Calu3 (cell line): ENCODE data around the gene VDAC1. TPM values are rescaled to one million over a fixed set of nuclear protein-coding genes. Genes with fewer than 3 reads are reported as not detected.
A peak's percentile ranks its signal among the peaks of the same experiment; 100 is the strongest.
"Not testable (repeated sequence)": the region's sequence is repeated elsewhere in the genome, so short reads cannot be mapped to it uniquely, and the experiment has no call there.

Experiments
- BruUV-seq: library from RNA; stranded (reverse); fragments of 400-500 nt; replicated peaks from 2 replicates; lab custom pipeline; 2021; lab: Mats Ljungman, UMichigan
- CTCF ChIA-PET: fragments of 300-600 bp; sonication (Branson Sonifier 250); formaldehyde crosslinking; loops from one replicate; lab custom pipeline; 2022; ENCODE audit warnings: antibody characterized with exemption; lab: Charles Lee
- DNase-seq: peaks from one replicate; pipeline ENCODE4 v3.0.0; 2022
- H3K27ac Mint-ChIP-seq: one replicate; pipeline ENCODE4 v1.8.0; 2022; ENCODE audit warnings: mixed read lengths; ENCODE audit not compliant: unreplicated experiment
- H3K27me3 Mint-ChIP-seq: one replicate; pipeline ENCODE4 v1.8.0; 2022; ENCODE audit warnings: mixed read lengths; ENCODE audit not compliant: unreplicated experiment
- H3K36me3 Mint-ChIP-seq: one replicate; pipeline ENCODE4 v1.8.0; 2022; ENCODE audit warnings: mild to moderate bottlenecking, moderate library complexity, mixed read lengths; ENCODE audit not compliant: insufficient read depth, unreplicated experiment
- H3K4me1 Mint-ChIP-seq: one replicate; pipeline ENCODE4 v1.8.0; 2022; ENCODE audit warnings: mild to moderate bottlenecking, low read depth, mixed read lengths; ENCODE audit not compliant: unreplicated experiment
- H3K4me3 Mint-ChIP-seq: one replicate; pipeline ENCODE4 v1.8.0; 2022; ENCODE audit warnings: mild to moderate bottlenecking, low read depth, moderate library complexity, mixed read lengths; ENCODE audit not compliant: unreplicated experiment
- H3K9me3 Mint-ChIP-seq: one replicate; pipeline ENCODE4 v1.8.0; 2022; ENCODE audit warnings: low read depth, mixed read lengths; ENCODE audit not compliant: unreplicated experiment
- CTCF ChIP-seq: fragments of 200-600 bp; IDR thresholded peaks from one replicate; pipeline ENCODE4 v1.8.0; 2022; ENCODE audit warnings: antibody characterized with exemption; ENCODE audit not compliant: unreplicated experiment
- intact Hi-C: fragments of 100-400 bp; cut with micrococcal nuclease; formaldehyde crosslinking; loops from one replicate; pipeline ENCODE4 v1.10.0; 2022; ENCODE audit not compliant: unreplicated experiment
- total RNA-seq: library from RNA; stranded (reverse); gene quantifications from 2 replicates; pipeline ENCODE4 v1.2.3, GENCODE V29; 2022

VDAC1 gene
- total RNA-seq, 1 experiment from 2014 or later = 410 TPM

DNA sequence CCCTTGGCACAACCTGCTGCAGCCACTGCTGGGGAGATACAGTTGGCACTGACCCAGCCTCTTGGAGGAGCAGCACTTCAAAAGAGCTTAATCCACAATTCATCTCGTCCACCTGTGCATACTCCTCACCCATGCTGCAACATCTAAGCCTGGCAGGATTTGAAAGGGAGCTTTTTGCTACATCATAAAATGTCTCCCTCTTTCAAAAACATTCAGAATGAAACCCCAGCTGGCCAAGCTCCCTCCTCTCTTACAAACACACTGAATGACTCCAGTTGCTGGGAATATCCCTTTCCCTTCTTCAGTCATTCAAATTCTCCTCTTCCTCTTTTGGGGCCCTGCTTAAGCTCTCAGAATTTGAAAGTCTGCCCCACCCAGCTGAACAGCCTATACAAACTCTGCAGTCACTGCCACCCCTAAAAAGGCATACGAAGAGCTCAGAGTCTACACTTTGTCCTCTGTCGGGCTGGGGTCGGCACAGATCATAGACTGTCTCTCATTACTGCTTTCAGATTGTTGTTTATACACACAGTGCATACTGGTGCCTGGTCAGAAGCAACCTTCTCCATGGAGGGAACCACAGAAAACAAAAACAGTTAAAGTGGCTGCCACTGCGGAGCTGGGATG, 27.5 kb downstream of the VDAC1 start:
- no peak for DNase-seq
- peaks cover 7% of the 10 kb centered on the region for H3K4me1 Mint-ChIP-seq
- intact Hi-C loops = no loop called here
- CTCF ChIA-PET = no interaction called here
- H3K27ac Mint-ChIP-seq = peak overlapping the region; percentile 7
- no TSS peak for BruUV-seq
- no peaks in the 10 kb centered on the region for H3K9me3 Mint-ChIP-seq
- TF ChIP-seq CTCF = no peak
- H3K36me3 Mint-ChIP-seq = peaks cover 77% of the 10 kb centered on the region
- no peak overlapping the region for H3K4me3 Mint-ChIP-seq
- no peaks in the 10 kb centered on the region for H3K27me3 Mint-ChIP-seq

DNA sequence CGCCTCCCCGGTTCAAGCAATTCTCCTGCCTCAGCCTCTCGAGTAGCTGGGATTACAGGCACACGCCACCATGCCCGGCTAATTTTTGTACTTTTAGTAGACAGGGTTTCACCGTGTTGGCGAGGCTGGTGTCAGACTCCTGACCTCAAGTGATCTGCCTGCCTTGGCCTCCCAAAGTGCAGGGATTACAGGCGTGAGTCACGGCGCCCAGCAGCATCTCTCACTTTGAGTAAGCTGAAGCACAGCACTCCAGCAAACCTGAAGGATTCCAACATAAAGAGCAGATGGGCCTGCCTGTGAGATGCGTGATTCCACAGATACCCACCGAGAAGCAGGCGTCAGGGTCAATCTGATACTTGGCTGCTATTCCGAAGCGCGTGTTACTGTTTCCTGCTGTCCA, 29.2 kb downstream of the VDAC1 start:
- H3K9me3 Mint-ChIP-seq, H3K4me1 Mint-ChIP-seq, intact Hi-C loops, H3K4me3 Mint-ChIP-seq, DNase-seq, H3K27me3 Mint-ChIP-seq, BruUV-seq: not testable (repeated sequence)
- CTCF ChIA-PET = interaction anchor here (0.6 kb wide), 2 partner anchors 152 to 475 kb away, joined by 3 to 4 read pairs; no protein-coding TSS in a partner anchor
- Mint-ChIP-seq H3K36me3 (peaks cover 79% of the 10 kb centered on the region), H3K27ac (peak overlapping the region; percentile 23)

DNA sequence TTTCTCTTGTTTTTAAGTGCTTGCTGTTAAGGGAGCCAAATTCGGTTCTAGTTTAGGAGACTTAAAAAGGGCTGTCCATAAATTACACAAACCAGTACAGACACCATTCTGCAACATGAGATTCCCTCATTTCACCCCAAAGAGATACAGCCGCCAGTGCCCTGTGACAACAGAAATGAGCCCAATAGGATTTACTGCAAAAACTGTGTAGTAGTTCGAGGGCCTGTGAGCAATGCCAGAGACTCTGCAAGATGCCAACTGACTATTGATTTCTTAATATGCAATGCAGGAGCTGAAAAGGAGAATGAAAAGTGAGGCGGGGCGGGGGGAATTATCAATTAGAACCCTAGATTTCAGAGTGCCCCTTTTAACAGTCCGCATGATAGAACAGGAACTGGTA, 30.6 kb downstream of the VDAC1 start:
- Mint-ChIP-seq H3K27me3 (no peaks in the 10 kb centered on the region), H3K9me3 (no peaks in the 10 kb centered on the region), H3K4me1 (peaks cover 21% of the 10 kb centered on the region), H3K27ac (no peak overlapping the region), H3K36me3 (peaks cover 80% of the 10 kb centered on the region), H3K4me3 (no peak overlapping the region)
- intact Hi-C loops = no loop called here
- no peak for DNase-seq
- CTCF ChIA-PET = no interaction called here
- no peak for TF ChIP-seq CTCF
- BruUV-seq = no TSS peak

- intact Hi-C loops = no loop called here
- no peak for TF ChIP-seq CTCF
- Mint-ChIP-seq H3K4me3 (peak overlapping the region; percentile 99), H3K27me3 (no peaks in the 10 kb centered on the region), H3K27ac (peak overlapping the region; percentile 93), H3K4me1 (peaks cover 42% of the 10 kb centered on the region), H3K36me3 (peaks cover 66% of the 10 kb centered on the region), H3K9me3 (no peaks in the 10 kb centered on the region)
- CTCF ChIA-PET = interaction anchor here (0.7 to 2.3 kb wide), 15 partner anchors 9 to 323 kb away, joined by 3 to 10 read pairs (median 4); partner anchors contain the start of gene VDAC1
- no TSS peak for BruUV-seq
- peak; percentile 15 for DNase-seq
Observed at GRCh38 chr5:133970325-133970909, 34.4 kb downstream of the VDAC1 start.
